ENCODE measurements around the gene RAB11FIP2. TPM values are rescaled to one million over a fixed set of nuclear protein-coding genes. Genes with fewer than 3 reads are reported as not detected.
A peak's percentile ranks its signal among the peaks of the same experiment; 100 is the strongest.

The RAB11FIP2 gene
- 11.4 and 20.6 TPM in 2 replicates for total RNA-seq (ENCODE audit: low replicate concordance)
- long read RNA-seq, partial matches to known transcripts = 0 of 3 reads
- long read RNA-seq, other reads (novel, unspliced or antisense) = 3 of 3 reads

GRCh38 chr10:118046395-118047156 is at the start of gene RAB11FIP2:
TSS of gene RAB11FIP2 (minus strand) at chr10:118046941. CDS start at chr10:118046163, 778 bp downstream.
- H3K9me3 Mint-ChIP-seq = no peaks in the 10 kb centered on the region
- TF ChIP-seq CTCF (conservative IDR thresholded peaks at IDR 0.05) = peak; percentile 57
- H3K4me1 Mint-ChIP-seq (ENCODE audit: unreplicated experiment) = peaks cover 21% of the 10 kb centered on the region
- peak; percentile 94 for DNase-seq (ENCODE audit: extremely low spot score, unreplicated experiment)
- H3K4me3 Mint-ChIP-seq = peak within 1 kb of the TSS; percentile 94
- peak within 1 kb of the TSS; percentile 81 for H3K27ac Mint-ChIP-seq
- H3K36me3 Mint-ChIP-seq = peaks cover 4% of the 10 kb centered on the region
- H3K27me3 Mint-ChIP-seq = no peaks in the 10 kb centered on the region

- Mint-ChIP-seq H3K27ac (no peak overlapping the region), H3K27me3 (no peaks in the 10 kb centered on the region), H3K9me3 (peaks cover 5% of the 10 kb centered on the region), H3K4me3 (no peak overlapping the region), H3K4me1 (ENCODE audit: unreplicated experiment) (no peaks in the 10 kb centered on the region), H3K36me3 (no peaks in the 10 kb centered on the region)
- no peak for TF ChIP-seq CTCF (conservative IDR thresholded peaks at IDR 0.05)
- no peak for DNase-seq (ENCODE audit: extremely low spot score, unreplicated experiment)
Measured at GRCh38 chr10:118096022-118096421, 49.3 kb upstream of the RAB11FIP2 start.

GRCh38 chr10:118092209-118092608 is 45.5 kb upstream of the RAB11FIP2 start:
- no peak overlapping the region for H3K4me3 Mint-ChIP-seq

GRCh38 chr10:118080817-118081216 is 34.1 kb upstream of the RAB11FIP2 start:
- DNase-seq (ENCODE audit: extremely low spot score, unreplicated experiment) = no peak
- H3K4me3 Mint-ChIP-seq = no peak overlapping the region
- no peak overlapping the region for H3K27ac Mint-ChIP-seq
- H3K9me3 Mint-ChIP-seq = peaks cover 5% of the 10 kb centered on the region
- H3K27me3 Mint-ChIP-seq = no peaks in the 10 kb centered on the region
- no peaks in the 10 kb centered on the region for H3K36me3 Mint-ChIP-seq
- H3K4me1 Mint-ChIP-seq (ENCODE audit: unreplicated experiment) = no peaks in the 10 kb centered on the region
- no peak for TF ChIP-seq CTCF (conservative IDR thresholded peaks at IDR 0.05)

More at GRCh38 chr10:118092209-118092608, 45.5 kb upstream of the RAB11FIP2 start:
- no peaks in the 10 kb centered on the region for H3K36me3 Mint-ChIP-seq
- H3K27ac Mint-ChIP-seq = no peak overlapping the region
- peaks cover 5% of the 10 kb centered on the region for H3K4me1 Mint-ChIP-seq (ENCODE audit: unreplicated experiment)
- no peaks in the 10 kb centered on the region for H3K27me3 Mint-ChIP-seq
- DNase-seq (ENCODE audit: extremely low spot score, unreplicated experiment) = no peak
- H3K9me3 Mint-ChIP-seq = peaks cover 5% of the 10 kb centered on the region
- no peak for TF ChIP-seq CTCF (conservative IDR thresholded peaks at IDR 0.05)

GRCh38 chr10:118076705-118077104 is 30.0 kb upstream of the RAB11FIP2 start:
- H3K4me3 Mint-ChIP-seq = no peak overlapping the region
- peaks cover 5% of the 10 kb centered on the region for H3K9me3 Mint-ChIP-seq
- TF ChIP-seq CTCF (conservative IDR thresholded peaks at IDR 0.05) = no peak
- no peak overlapping the region for H3K27ac Mint-ChIP-seq
- H3K36me3 Mint-ChIP-seq = no peaks in the 10 kb centered on the region
- DNase-seq (ENCODE audit: extremely low spot score, unreplicated experiment) = no peak
- H3K4me1 Mint-ChIP-seq (ENCODE audit: unreplicated experiment) = no peaks in the 10 kb centered on the region
- H3K27me3 Mint-ChIP-seq = no peaks in the 10 kb centered on the region
